GM12878 (cell line): Measurements from ENCODE around the gene ZNF333. TPM values are rescaled to one million over a fixed set of nuclear protein-coding genes. Genes with fewer than 3 reads are reported as not detected.

Source experiments
- HCFC1 ChIP-seq: fragments of 150-350 bp; IDR thresholded peaks from 2 replicates; pipeline ENCODE4 v1.6.1; 2014; ENCODE audit warnings: low read length
- POLR2A ChIP-seq: IDR thresholded peaks from 2 replicates; pipeline ENCODE4 v1.6.1; 2011; ENCODE audit warnings: low read depth, mild to moderate bottlenecking, low read length
- SKIL ChIP-seq: fragments of 450-650 bp; IDR thresholded peaks from 2 replicates; pipeline ENCODE4 v1.6.1; 2017; ENCODE audit warnings: mild to moderate bottlenecking, low read depth, inconsistent platforms; ENCODE audit not compliant: poor library complexity, severe bottlenecking
- SMAD1 ChIP-seq: fragments of 450-650 bp; IDR thresholded peaks from 2 replicates; pipeline ENCODE4 v1.6.1; 2018; ENCODE audit warnings: mild to moderate bottlenecking, low read depth; ENCODE audit not compliant: partially characterized antibody
- STAT1 ChIP-seq: fragments of 450-650 bp; conservative IDR thresholded peaks from 2 replicates; pipeline ENCODE4 v1.6.1; 2014; ENCODE audit warnings: antibody characterized with exemption, mild to moderate bottlenecking
- ZZZ3 ChIP-seq: IDR thresholded peaks from 2 replicates; pipeline ENCODE4 v1.6.1; 2011; ENCODE audit warnings: low read depth; ENCODE audit not compliant: control insufficient read depth, insufficient read length
- polyA plus RNA-seq, 11 experiments: library from polyadenylated mRNA; depleted of rRNA in 4 of 11; unstranded in 6 of 11; stranded (reverse) in 5 of 11; fragments of >200 nt; fragmentation: Nextera tagmentation in 4 of 11; fragmentation: Illumina TruSeq in 1 of 11; extraction: Ambion mirVana in 4 of 11; extraction: Trizol in 1 of 11; gene quantifications; 1 replicate in 1 of 11; 2 replicates in 10 of 11; pipeline versions ENCODE4 v1.2.1 to v1.2.3, GENCODE V29; 2011 to 2016; ENCODE audit warnings: inconsistent platforms in 2 of 11, missing spikeins in 2 of 11, low read depth in 1 of 11
- total RNA-seq, 4 experiments: library from RNA; depleted of rRNA in 3 of 4; stranded (reverse); fragments of >200 nt in 3 of 4; fragmentation: Illumina TruSeq in 1 of 4; extraction: Trizol in 1 of 4; gene quantifications; 2 replicates each; pipeline versions ENCODE4 v1.2.1 to v1.2.3, GENCODE V29; 2013 to 2021
- TF ChIP-seq, protein P1 (sequence below): fragments of 150-350 bp; IDR thresholded peaks from 2 replicates; pipeline ENCODE4 v1.6.1; 2014; ENCODE audit warnings: mild to moderate bottlenecking, low read depth, low read length
- TF ChIP-seq, protein P2 (sequence below): IDR thresholded peaks from 2 replicates; pipeline ENCODE4 v1.6.1; 2012; ENCODE audit warnings: improper control_type of control experiment, low read depth, low read length; ENCODE audit not compliant: insufficient replicate concordance

The ZNF333 gene
- total and polyA plus RNA-seq, 10 of the 15 experiments (the other 5 are each of a cell fraction or from before 2014, with no cell fraction given) = 2.3 to 14.1 (median 5.7) TPM

- TF ChIP-seq SKIL (no peak), HCFC1 (no peak), SMAD1 (no peak), POLR2A (no peak), ZZZ3 (no peak), STAT1 (no peak)
- TF ChIP-seq, protein P1, sequence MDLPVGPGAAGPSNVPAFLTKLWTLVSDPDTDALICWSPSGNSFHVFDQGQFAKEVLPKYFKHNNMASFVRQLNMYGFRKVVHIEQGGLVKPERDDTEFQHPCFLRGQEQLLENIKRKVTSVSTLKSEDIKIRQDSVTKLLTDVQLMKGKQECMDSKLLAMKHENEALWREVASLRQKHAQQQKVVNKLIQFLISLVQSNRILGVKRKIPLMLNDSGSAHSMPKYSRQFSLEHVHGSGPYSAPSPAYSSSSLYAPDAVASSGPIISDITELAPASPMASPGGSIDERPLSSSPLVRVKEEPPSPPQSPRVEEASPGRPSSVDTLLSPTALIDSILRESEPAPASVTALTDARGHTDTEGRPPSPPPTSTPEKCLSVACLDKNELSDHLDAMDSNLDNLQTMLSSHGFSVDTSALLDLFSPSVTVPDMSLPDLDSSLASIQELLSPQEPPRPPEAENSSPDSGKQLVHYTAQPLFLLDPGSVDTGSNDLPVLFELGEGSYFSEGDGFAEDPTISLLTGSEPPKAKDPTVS = no peak
- TF ChIP-seq, protein P2, sequence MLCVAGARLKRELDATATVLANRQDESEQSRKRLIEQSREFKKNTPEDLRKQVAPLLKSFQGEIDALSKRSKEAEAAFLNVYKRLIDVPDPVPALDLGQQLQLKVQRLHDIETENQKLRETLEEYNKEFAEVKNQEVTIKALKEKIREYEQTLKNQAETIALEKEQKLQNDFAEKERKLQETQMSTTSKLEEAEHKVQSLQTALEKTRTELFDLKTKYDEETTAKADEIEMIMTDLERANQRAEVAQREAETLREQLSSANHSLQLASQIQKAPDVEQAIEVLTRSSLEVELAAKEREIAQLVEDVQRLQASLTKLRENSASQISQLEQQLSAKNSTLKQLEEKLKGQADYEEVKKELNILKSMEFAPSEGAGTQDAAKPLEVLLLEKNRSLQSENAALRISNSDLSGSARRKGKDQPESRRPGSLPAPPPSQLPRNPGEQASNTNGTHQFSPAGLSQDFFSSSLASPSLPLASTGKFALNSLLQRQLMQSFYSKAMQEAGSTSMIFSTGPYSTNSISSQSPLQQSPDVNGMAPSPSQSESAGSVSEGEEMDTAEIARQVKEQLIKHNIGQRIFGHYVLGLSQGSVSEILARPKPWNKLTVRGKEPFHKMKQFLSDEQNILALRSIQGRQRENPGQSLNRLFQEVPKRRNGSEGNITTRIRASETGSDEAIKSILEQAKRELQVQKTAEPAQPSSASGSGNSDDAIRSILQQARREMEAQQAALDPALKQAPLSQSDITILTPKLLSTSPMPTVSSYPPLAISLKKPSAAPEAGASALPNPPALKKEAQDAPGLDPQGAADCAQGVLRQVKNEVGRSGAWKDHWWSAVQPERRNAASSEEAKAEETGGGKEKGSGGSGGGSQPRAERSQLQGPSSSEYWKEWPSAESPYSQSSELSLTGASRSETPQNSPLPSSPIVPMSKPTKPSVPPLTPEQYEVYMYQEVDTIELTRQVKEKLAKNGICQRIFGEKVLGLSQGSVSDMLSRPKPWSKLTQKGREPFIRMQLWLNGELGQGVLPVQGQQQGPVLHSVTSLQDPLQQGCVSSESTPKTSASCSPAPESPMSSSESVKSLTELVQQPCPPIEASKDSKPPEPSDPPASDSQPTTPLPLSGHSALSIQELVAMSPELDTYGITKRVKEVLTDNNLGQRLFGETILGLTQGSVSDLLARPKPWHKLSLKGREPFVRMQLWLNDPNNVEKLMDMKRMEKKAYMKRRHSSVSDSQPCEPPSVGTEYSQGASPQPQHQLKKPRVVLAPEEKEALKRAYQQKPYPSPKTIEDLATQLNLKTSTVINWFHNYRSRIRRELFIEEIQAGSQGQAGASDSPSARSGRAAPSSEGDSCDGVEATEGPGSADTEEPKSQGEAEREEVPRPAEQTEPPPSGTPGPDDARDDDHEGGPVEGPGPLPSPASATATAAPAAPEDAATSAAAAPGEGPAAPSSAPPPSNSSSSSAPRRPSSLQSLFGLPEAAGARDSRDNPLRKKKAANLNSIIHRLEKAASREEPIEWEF = peak; percentile 33
Observed at GRCh38 chr19:14686411-14686810, 3.4 kb upstream of the ZNF333 start (continued).
